Esophagus squamous epithelium (tissue), 5 donors: ENCODE results near the gene C1orf232. TPM values are rescaled to one million over a fixed set of nuclear protein-coding genes. Genes with fewer than 3 reads are reported as not detected.

ENCODE experiments used
- DNase-seq: peaks from one replicate; lab custom pipeline; 2025; lab: John Stamatoyannopoulos, UW
- H3K27ac ChIP-seq, 4 donors: fragments of 200-600 bp; sonication (generic); one replicate each; pipeline ENCODE4 v1.5.1; 2016 to 2019; ENCODE audit warnings: mild to moderate bottlenecking in 1 of 4
- H3K27me3 ChIP-seq, 4 donors: fragments of 200-600 bp; sonication (generic); 1 replicate in 3 of 4; 2 replicates in 1 of 4; pipeline versions ENCODE4 v1.5.1 to v1.6.0; 2017 to 2021; ENCODE audit warnings: antibody characterized with exemption in 1 of 4
- H3K36me3 ChIP-seq, 3 donors: fragments of 200-600 bp; sonication (generic); one replicate each; pipeline ENCODE4 v1.5.1; 2016 to 2019
- H3K4me1 ChIP-seq, 3 donors: fragments of 200-600 bp; sonication (generic); one replicate each; pipeline ENCODE4 v1.5.1; 2017 to 2019
- H3K4me3 ChIP-seq, 4 donors: fragments of 200-600 bp; sonication (generic); 1 replicate in 3 of 4; 2 replicates in 1 of 4; pipeline ENCODE4 v1.5.1; 2016 to 2019; ENCODE audit warnings: mild to moderate bottlenecking in 2 of 4, moderate library complexity in 1 of 4
- H3K9me3 ChIP-seq, 3 donors: fragments of 200-600 bp; sonication (generic); one replicate each; pipeline ENCODE4 v1.5.1; 2016 to 2019
- POLR2A ChIP-seq, 4 donors: fragments of 450-650 bp; IDR thresholded peaks; one replicate each; pipeline ENCODE4 v1.6.1; 2017; ENCODE audit warnings: antibody characterized with exemption in 4 of 4, mild to moderate bottlenecking in 4 of 4, moderate library complexity in 3 of 4
- WGBS, 2 donors: methylation state at CpG; one replicate each; pipeline ENCODE4 v1.1.5; 2018; 5-methylcytosine and 5-hydroxymethylcytosine counted together
- intact Hi-C: fragments of 100-400 bp; cut with DNase I; formaldehyde crosslinking; loops from one replicate; pipeline ENCODE4 v1.15.0; 2022
- total RNA-seq, 4 donors: library from RNA; depleted of rRNA; stranded (reverse); fragments of >200 nt; gene quantifications; one replicate each; pipeline ENCODE4 v1.1.0, GENCODE V29; 2016
- TF ChIP-seq, protein P1 (sequence below), 6 experiments: fragments of 450-650 bp in 4 of 6; fragments of 200-600 bp in 2 of 6; sonication (generic) in 2 of 6; IDR thresholded peaks; one replicate each; pipeline ENCODE4 v1.5.1; 2016 to 2019; ENCODE audit warnings: antibody characterized with exemption in 6 of 6, mild to moderate bottlenecking in 4 of 6, moderate library complexity in 4 of 6
- donor health status: DM: yes; HTN: yes; CAD: no.

C1orf232 gene
- total RNA-seq, 4 donors from 2014 or later = not detected

- peaks cover 5 to 58% (median 24%) of the 10 kb centered on the region in 3 donors for H3K4me1 ChIP-seq
- no peak overlapping the region for H3K4me3 ChIP-seq
- H3K27me3 ChIP-seq = no peaks in the 10 kb centered on the region
- no peaks in the 10 kb centered on the region for H3K9me3 ChIP-seq
- H3K36me3 ChIP-seq = peaks cover 0 to 54% (median 5%) of the 10 kb centered on the region in 3 donors
- intact Hi-C loops = no loop called here
- no peak for DNase-seq
- TF ChIP-seq, protein P1, sequence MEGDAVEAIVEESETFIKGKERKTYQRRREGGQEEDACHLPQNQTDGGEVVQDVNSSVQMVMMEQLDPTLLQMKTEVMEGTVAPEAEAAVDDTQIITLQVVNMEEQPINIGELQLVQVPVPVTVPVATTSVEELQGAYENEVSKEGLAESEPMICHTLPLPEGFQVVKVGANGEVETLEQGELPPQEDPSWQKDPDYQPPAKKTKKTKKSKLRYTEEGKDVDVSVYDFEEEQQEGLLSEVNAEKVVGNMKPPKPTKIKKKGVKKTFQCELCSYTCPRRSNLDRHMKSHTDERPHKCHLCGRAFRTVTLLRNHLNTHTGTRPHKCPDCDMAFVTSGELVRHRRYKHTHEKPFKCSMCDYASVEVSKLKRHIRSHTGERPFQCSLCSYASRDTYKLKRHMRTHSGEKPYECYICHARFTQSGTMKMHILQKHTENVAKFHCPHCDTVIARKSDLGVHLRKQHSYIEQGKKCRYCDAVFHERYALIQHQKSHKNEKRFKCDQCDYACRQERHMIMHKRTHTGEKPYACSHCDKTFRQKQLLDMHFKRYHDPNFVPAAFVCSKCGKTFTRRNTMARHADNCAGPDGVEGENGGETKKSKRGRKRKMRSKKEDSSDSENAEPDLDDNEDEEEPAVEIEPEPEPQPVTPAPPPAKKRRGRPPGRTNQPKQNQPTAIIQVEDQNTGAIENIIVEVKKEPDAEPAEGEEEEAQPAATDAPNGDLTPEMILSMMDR (IDR thresholded peaks at IDR 0.05) = no peak
- no peak for TF ChIP-seq POLR2A (IDR thresholded peaks at IDR 0.05)
- peak overlapping the region; percentile 50 to 88 (median 76) for H3K27ac ChIP-seq
- 61 to 64% methylated on average over 8 of the region's 8 CpGs for WGBS, 2 donors
Measured at GRCh38 chr1:26121854-26122773, 46.6 kb downstream of the C1orf232 start.

DNA sequence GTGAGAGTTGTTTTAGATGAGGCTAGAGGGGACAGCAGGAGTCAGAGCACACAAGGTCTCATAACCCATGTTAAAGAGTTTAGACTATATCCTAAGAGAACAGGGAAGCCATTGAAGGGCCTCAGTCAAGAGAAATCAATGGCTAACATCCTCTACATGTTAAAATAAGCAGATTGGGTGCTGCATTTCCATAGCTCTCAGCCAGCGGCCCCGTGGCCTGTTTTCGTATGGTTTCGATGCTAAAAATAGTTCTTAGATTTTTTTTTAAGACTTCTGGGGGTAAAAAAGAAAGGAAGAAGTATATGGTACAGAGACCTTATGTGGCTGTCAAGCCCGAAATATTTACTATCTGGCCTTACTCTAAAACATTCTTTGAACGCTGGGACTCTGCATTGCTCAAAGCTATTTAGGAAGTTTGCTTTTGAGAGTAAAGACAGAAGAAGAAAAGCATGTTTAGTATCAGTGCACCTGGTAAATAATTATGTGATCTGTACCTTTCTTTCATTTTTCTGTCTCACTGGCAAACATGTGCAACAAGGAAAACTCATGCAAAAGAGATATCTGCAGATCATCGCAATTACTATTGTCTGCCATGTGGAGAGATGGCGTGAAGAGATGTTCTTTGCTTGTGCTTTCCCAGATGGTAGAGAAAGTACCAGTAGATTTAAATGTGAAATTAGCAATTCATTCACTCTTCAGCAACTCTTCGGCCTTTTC is 48.7 kb downstream of the C1orf232 start:
- Histone ChIP-seq H3K9me3 (no peaks in the 10 kb centered on the region), H3K27me3 (no peaks in the 10 kb centered on the region), H3K4me1 (peaks cover 0 to 39% (median 11%) of the 10 kb centered on the region in 3 donors), H3K36me3 (peaks cover 0 to 74% (median 10%) of the 10 kb centered on the region in 3 donors), H3K27ac (no peak overlapping the region), H3K4me3 (no peak overlapping the region)
- no peak for DNase-seq
- 60 to 75% methylated on average over 9 of the region's 9 CpGs for WGBS, 2 donors
- intact Hi-C loops = no loop called here
- no peak for TF ChIP-seq POLR2A (IDR thresholded peaks at IDR 0.05)
- TF ChIP-seq, protein P1 (IDR thresholded peaks at IDR 0.05) = no peak

GRCh38 chr1:26114165-26114927 is 54.4 kb downstream of the C1orf232 start:
- Histone ChIP-seq H3K9me3 (no peaks in the 10 kb centered on the region), H3K36me3 (peaks cover 0 to 54% (median 14%) of the 10 kb centered on the region in 3 donors), H3K4me1 (peaks cover 13 to 32% (median 17%) of the 10 kb centered on the region in 3 donors), H3K27me3 (no peaks in the 10 kb centered on the region), H3K4me3 (no peak overlapping the region), H3K27ac (no peak overlapping the region)
- DNase-seq = no peak
- no peak for TF ChIP-seq POLR2A (IDR thresholded peaks at IDR 0.05)
- TF ChIP-seq, protein P1 (IDR thresholded peaks at IDR 0.05) = no peak
- WGBS, 2 donors = 80 to 81% methylated on average over 12 of the region's 12 CpGs
- intact Hi-C loops = no loop called here

Other genes with a start within 250 kb of the C1orf232 start
- 10 to 100 TPM in 3 of 4 donors, 1 to 10 TPM in 1; 8.3 to 17.2 (median 11.7) TPM for gene PAFAH2, start 170.9 kb downstream of the C1orf232 start, total RNA-seq
- gene EXTL1, start 147.2 kb downstream of the C1orf232 start, total RNA-seq = not detected
- gene SLC30A2, start 122.8 kb downstream of the C1orf232 start, total RNA-seq = not detected
- gene TRIM63, start 101.3 kb downstream of the C1orf232 start, total RNA-seq = 1 to 10 TPM in 1 of 4 donors, under 1 TPM in 1, not detected in 2; 0.23 to 1.7 TPM
- 10 to 100 TPM in 2 of 4 donors, 1 to 10 TPM in 2; 5.6 to 14.0 (median 8.3) TPM for gene PDIK1L, start 57.1 kb downstream of the C1orf232 start, total RNA-seq
- 1 to 10 TPM in 2 of 4 donors, under 1 TPM in 2; 0.23 to 5.1 (median 2.0) TPM for gene FAM110D, start 9.9 kb downstream of the C1orf232 start, total RNA-seq
- gene ZNF593, start 945 bp upstream of the C1orf232 start, total RNA-seq = 10 to 100 TPM; 19.2 to 45.6 (median 24.7) TPM
- not detected for gene ZNF593OS, start 2.9 kb upstream of the C1orf232 start, total RNA-seq
- 10 to 100 TPM; 17.8 to 43.3 (median 25.9) TPM for gene CNKSR1, start 8.5 kb upstream of the C1orf232 start, total RNA-seq
- not detected for gene CATSPER4, start 21.6 kb upstream of the C1orf232 start, total RNA-seq
- gene CEP85, start 65.2 kb upstream of the C1orf232 start, total RNA-seq = 10 to 100 TPM in 3 of 4 donors, 1 to 10 TPM in 1; 7.5 to 14.7 (median 12.5) TPM
- 100 to 1,000 TPM in 2 of 4 donors, 10 to 100 TPM in 2; 76.9 to 163 (median 106) TPM for gene SH3BGRL3, start 111.1 kb upstream of the C1orf232 start, total RNA-seq
- 1 to 10 TPM; 3.2 to 9.2 (median 3.7) TPM for gene UBXN11, start 137.7 kb upstream of the C1orf232 start, total RNA-seq
- 10 to 100 TPM in 2 of 4 donors, 1 to 10 TPM in 2; 1.9 to 22.1 (median 9.4) TPM for gene CD52, start 149.0 kb upstream of the C1orf232 start, total RNA-seq
- gene CRYBG2, start 185.2 kb upstream of the C1orf232 start, total RNA-seq = 100 to 1,000 TPM in 3 of 4 donors, 10 to 100 TPM in 1; 35.8 to 305 (median 122) TPM
- gene ZNF683, start 203.8 kb upstream of the C1orf232 start, total RNA-seq = under 1 TPM in 2 of 4 donors, not detected in 2; 0.26 to 0.95 TPM
- gene LIN28A, start 241.9 kb upstream of the C1orf232 start, total RNA-seq = not detected